B cell (primary cell): ENCODE results near the gene MEIS2. TPM values are rescaled to one million over a fixed set of nuclear protein-coding genes. Genes with fewer than 3 reads are reported as not detected.

ENCODE experiments used
- ATAC-seq: fragments of 200-7000 bp; cut with Tn5 transposase; one replicate; pipeline ENCODE4 v1.10.0; 2021; ENCODE audit warnings: low read depth, mild to moderate bottlenecking, moderate number of reproducible peaks, moderate library complexity
- CTCF ChIA-PET: fragments of 350-600 bp; sonication (Branson Sonifier 250); formaldehyde crosslinking; loops from one replicate; lab custom pipeline; 2021; ENCODE audit warnings: antibody characterized with exemption, inconsistent platforms; lab: Charles Lee
- POLR2A ChIA-PET: fragments of 350-600 bp; sonication (Branson Sonifier 250); formaldehyde crosslinking; loops from one replicate; lab custom pipeline; 2021; ENCODE audit warnings: antibody characterized with exemption; lab: Charles Lee
- DNase-seq: peaks from one replicate; pipeline ENCODE4 v3.0.0; 2013
- H2AFZ ChIP-seq: 2 replicates; pipeline ENCODE4 v1.6.1; 2012; ENCODE audit warnings: mild to moderate bottlenecking, low read depth, low read length; ENCODE audit not compliant: insufficient read depth, poor library complexity, severe bottlenecking
- H3K27ac ChIP-seq, 2 donors: 1 replicate in 1 of 2; 2 replicates in 1 of 2; pipeline ENCODE4 v1.5.1; 2012 to 2013; ENCODE audit warnings: low read length in 2 of 2, mild to moderate bottlenecking in 2 of 2, moderate library complexity in 1 of 2
- H3K27me3 ChIP-seq, 4 experiments: fragments of 200-600 bp in 1 of 4; sonication (generic) in 1 of 4; replicated peaks in 1 of 4; 1 replicate in 2 of 4; 2 replicates in 2 of 4; pipeline versions ENCODE4 v1.6.1 to v1.7.0; 2013 to 2016; ENCODE audit warnings: low read length in 3 of 4, mild to moderate bottlenecking in 2 of 4, mixed read lengths in 1 of 4, moderate library complexity in 1 of 4; ENCODE audit not compliant: insufficient read depth in 4 of 4, control insufficient read depth in 3 of 4; ENCODE audit errors: control extremely low read depth in 1 of 4
- H3K36me3 ChIP-seq, 2 experiments: replicated peaks in 1 of 2; 1 replicate in 1 of 2; 2 replicates in 1 of 2; pipeline versions ENCODE4 v1.6.1 to v1.7.1; 2013; ENCODE audit warnings: low read length in 1 of 2; ENCODE audit not compliant: insufficient read depth in 2 of 2, control insufficient read depth in 1 of 2; ENCODE audit errors: control extremely low read depth in 1 of 2, extremely low read depth in 1 of 2
- H3K4me1 ChIP-seq, 2 donors: fragments of 200-600 bp in 1 of 2; sonication (generic) in 1 of 2; 1 replicate in 1 of 2; 2 replicates in 1 of 2; pipeline versions ENCODE4 v1.5.1 to v1.6.1; 2013 to 2017; ENCODE audit warnings: low read length in 2 of 2; ENCODE audit not compliant: control insufficient read depth in 2 of 2, insufficient read depth in 2 of 2
- H3K4me2 ChIP-seq: replicated peaks from 2 replicates; pipeline ENCODE3; 2012; ENCODE audit warnings: mild to moderate bottlenecking, low read depth, low read length; ENCODE audit not compliant: poor library complexity, severe bottlenecking
- H3K4me3 ChIP-seq, 5 experiments: fragments of 200-600 bp in 1 of 5; sonication (generic) in 1 of 5; 1 replicate in 3 of 5; 2 replicates in 2 of 5; pipeline versions ENCODE4 v1.5.1 to v1.7.0; 2011 to 2016; ENCODE audit warnings: low read length in 4 of 5, mild to moderate bottlenecking in 4 of 5, low read depth in 2 of 5, control low read depth in 1 of 5, moderate library complexity in 1 of 5; ENCODE audit not compliant: insufficient read depth in 1 of 5; ENCODE audit errors: control extremely low read depth in 1 of 5, extremely low read depth in 1 of 5
- H3K79me2 ChIP-seq: fragments of 200-600 bp; sonication (generic); one replicate; pipeline ENCODE4 v1.6.0; 2016; ENCODE audit warnings: low read length; ENCODE audit not compliant: control insufficient read depth, insufficient read depth
- H3K9ac ChIP-seq: fragments of 200-600 bp; sonication (generic); 2 replicates; pipeline ENCODE4 v1.6.1; 2017; ENCODE audit warnings: mild to moderate bottlenecking, low read length, moderate library complexity
- H3K9me3 ChIP-seq, 3 donors: one replicate each; pipeline versions ENCODE4 v1.6.1 to v1.7.1; 2013; ENCODE audit warnings: low read length in 2 of 3; ENCODE audit not compliant: control insufficient read depth in 2 of 3, insufficient read depth in 1 of 3; ENCODE audit errors: control extremely low read depth in 1 of 3
- H4K20me1 ChIP-seq: 2 replicates; pipeline ENCODE4 v1.6.0; 2012; ENCODE audit warnings: mild to moderate bottlenecking, low read length; ENCODE audit not compliant: insufficient read depth, control insufficient read depth, poor library complexity, severe bottlenecking
- H3K27ac Mint-ChIP-seq: one replicate; pipeline ENCODE4 v1.8.0; 2021; ENCODE audit warnings: mixed read lengths
- H3K27me3 Mint-ChIP-seq: one replicate; pipeline ENCODE4 v1.8.0; 2021; ENCODE audit warnings: mixed read lengths
- H3K4me1 Mint-ChIP-seq: one replicate; pipeline ENCODE4 v1.8.0; 2021; ENCODE audit warnings: mixed read lengths
- H3K4me3 Mint-ChIP-seq: one replicate; pipeline ENCODE4 v1.8.0; 2021; ENCODE audit warnings: mixed read lengths
- H3K9me3 Mint-ChIP-seq: one replicate; pipeline ENCODE4 v1.8.0; 2022; ENCODE audit warnings: mixed read lengths; ENCODE audit not compliant: insufficient read depth
- CTCF ChIP-seq: fragments of 200-600 bp; IDR thresholded peaks from one replicate; pipeline ENCODE4 v1.8.0; 2022; ENCODE audit warnings: antibody characterized with exemption, mild to moderate bottlenecking
- EZH2 ChIP-seq: IDR thresholded peaks from 2 replicates; pipeline ENCODE4 v1.6.1; 2012; ENCODE audit warnings: borderline replicate concordance, low read depth, mild to moderate bottlenecking, moderate library complexity, low read length; ENCODE audit not compliant: insufficient read depth, poor library complexity, severe bottlenecking
- WGBS: methylation state at CpG from one replicate; pipeline ENCODE4 v1.1.5; 2013; ENCODE audit warnings: missing lambda C conversion rate; ENCODE audit not compliant: insufficient coverage; 5-methylcytosine and 5-hydroxymethylcytosine counted together
- intact Hi-C: fragments of 100-400 bp; cut with micrococcal nuclease; formaldehyde crosslinking; loops from one replicate; pipeline ENCODE4 v1.10.0; 2022
- polyA plus RNA-seq: library from polyadenylated mRNA; depleted of rRNA; stranded (reverse); fragments of >200 nt; gene quantifications from 2 replicates; pipeline ENCODE4 v1.2.3, GENCODE V29; 2012
- total RNA-seq, 2 donors: library from RNA; stranded (reverse); fragments of 120-200 nt in 1 of 2; gene quantifications; 1 replicate in 1 of 2; 2 replicates in 1 of 2; pipeline versions ENCODE4 v1.2.3 to v1.2.4, GENCODE V29; 2013 to 2022

The MEIS2 gene
- total and polyA plus RNA-seq, 2 donors (not counting 1 experiment from before 2014, with no cell fraction given), result 0.22 TPM; not detected in 1

- H3K4me3 ChIP-seq, result no peak overlapping the region
- no peak for DNase-seq
- H3K27ac ChIP-seq, result no peak overlapping the region
- Mint-ChIP-seq H3K27ac (no peak overlapping the region), H3K4me3 (no peak overlapping the region), H3K9me3 (no peaks in the 10 kb centered on the region), H3K4me1 (no peaks in the 10 kb centered on the region), H3K27me3 (peaks cover 4% of the 10 kb centered on the region)
- ChIA-PET POLR2A (no interaction called here), CTCF (no interaction called here)
- H2AFZ ChIP-seq, result no peak overlapping the region
- ATAC-seq, result no peak
- H3K9me3 ChIP-seq, result no peaks in the 10 kb centered on the region
- TF ChIP-seq EZH2, result no peak
- no peak for TF ChIP-seq CTCF
- no peaks in the 10 kb centered on the region for H3K27me3 ChIP-seq
- H3K36me3 ChIP-seq, result no peaks in the 10 kb centered on the region
- H3K79me2 ChIP-seq, result no peaks in the 10 kb centered on the region
- WGBS, result no CpG with 5 or more reads among the region's 4 CpGs
- H3K4me1 ChIP-seq, result no peaks in the 10 kb centered on the region
- H4K20me1 ChIP-seq, result no peaks in the 10 kb centered on the region
- intact Hi-C loops, result no loop called here
- H3K9ac ChIP-seq, result no peak overlapping the region
- H3K4me2 ChIP-seq, result no peak overlapping the region
Observed at GRCh38 chr15:37075777-37076176, 24.6 kb downstream of the MEIS2 start.

GRCh38 chr15:37072181-37072580, 28.2 kb downstream of the MEIS2 start:
- Histone ChIP-seq H2AFZ (no peak overlapping the region), H3K4me1 (no peaks in the 10 kb centered on the region), H3K27ac (no peak overlapping the region), H3K9ac (no peak overlapping the region), H3K27me3 (no peaks in the 10 kb centered on the region), H3K9me3 (no peaks in the 10 kb centered on the region), H3K4me3 (no peak overlapping the region), H4K20me1 (no peaks in the 10 kb centered on the region), H3K36me3 (no peaks in the 10 kb centered on the region), H3K79me2 (no peaks in the 10 kb centered on the region), H3K4me2 (no peak overlapping the region)
- Mint-ChIP-seq H3K27ac (no peak overlapping the region), H3K4me3 (no peak overlapping the region), H3K4me1 (no peaks in the 10 kb centered on the region), H3K27me3 (peaks cover 4% of the 10 kb centered on the region), H3K9me3 (no peaks in the 10 kb centered on the region)
- DNase-seq (no peak), ATAC-seq (no peak)
- intact Hi-C loops, result no loop called here
- CTCF ChIA-PET, result no interaction called here
- TF ChIP-seq EZH2 (no peak), CTCF (no peak)
- WGBS, result no CpG with 5 or more reads among the region's 1 CpG
- POLR2A ChIA-PET, result no interaction called here
